CD4-positive, alpha-beta T cell treated with Interferon gamma for 1 hour (primary cell): ENCODE measurements around the gene LRRC37B.
"Not testable (repeated sequence)": the region's sequence is repeated elsewhere in the genome, so short reads cannot be mapped to it uniquely, and the experiment has no call there.

Source experiments
- DNase-seq: peaks from one replicate; pipeline ENCODE4 v3.0.0-alpha.2; 2020

The LRRC37B gene

GRCh38 chr17:32006957-32007462 lies at the start of gene LRRC37B:
LRRC37B (plus strand) TSS chr17:32007383; CDS start chr17:32021393, 14,010 bp downstream.
- peak; percentile 86 for DNase-seq

- DNase-seq, result not testable (repeated sequence)
These were observed 43.1 kb upstream of the LRRC37B start for GRCh38 chr17:31964131-31964530.

- no peak for DNase-seq
These were observed 39.5 kb upstream of the LRRC37B start for GRCh38 chr17:31967648-31968047.

- DNase-seq, result not testable (repeated sequence)
These were observed 36.8 kb upstream of the LRRC37B start for GRCh38 chr17:31970416-31970815.

GRCh38 chr17:31974269-31975071 lies 32.7 kb upstream of the LRRC37B start:
- DNase-seq, result not testable (repeated sequence)

- not testable (repeated sequence) for DNase-seq
These were observed 31.8 kb upstream of the LRRC37B start for GRCh38 chr17:31975391-31975790.

- DNase-seq, result not testable (repeated sequence)
These were observed 15.4 kb upstream of the LRRC37B start for GRCh38 chr17:31991821-31992220.

GRCh38 chr17:31997005-31997404 lies 10.2 kb upstream of the LRRC37B start:
- DNase-seq, result no peak

GRCh38 chr17:32007463-32008298 lies 498 bp downstream of the LRRC37B start:
- peak; percentile 19 for DNase-seq

- DNase-seq, result no peak
These were observed 2.0 kb downstream of the LRRC37B start for GRCh38 chr17:32009262-32009542.

- no peak for DNase-seq
These were observed 2.9 kb downstream of the LRRC37B start for GRCh38 chr17:32010114-32010513.

GRCh38 chr17:32015245-32016013 lies 8.2 kb downstream of the LRRC37B start:
- DNase-seq, result no peak

GRCh38 chr17:32016231-32016630 lies 9.0 kb downstream of the LRRC37B start:
- no peak for DNase-seq

GRCh38 chr17:32019228-32019627 lies 12.0 kb downstream of the LRRC37B start:
- DNase-seq, result no peak

GRCh38 chr17:32020943-32021614 lies 13.9 kb downstream of the LRRC37B start:
- no peak for DNase-seq

GRCh38 chr17:32021615-32021955 lies 14.4 kb downstream of the LRRC37B start:
- no peak for DNase-seq

GRCh38 chr17:32022554-32022953 lies 15.4 kb downstream of the LRRC37B start:
- not testable (repeated sequence) for DNase-seq

- DNase-seq, result not testable (repeated sequence)
These were observed 20.1 kb downstream of the LRRC37B start for GRCh38 chr17:32027271-32027670.

GRCh38 chr17:32033223-32033622 lies 26.0 kb downstream of the LRRC37B start:
- DNase-seq, result no peak

- DNase-seq, result not testable (repeated sequence)
These were observed 26.6 kb downstream of the LRRC37B start for GRCh38 chr17:32033812-32034211.

- DNase-seq, result not testable (repeated sequence)
These were observed 33.1 kb downstream of the LRRC37B start for GRCh38 chr17:32040246-32040645.

- not testable (repeated sequence) for DNase-seq
These were observed 34.2 kb downstream of the LRRC37B start for GRCh38 chr17:32041306-32041875.
